Middle frontal gyrus (tissue), 1 donor: ENCODE data around the gene RAB29.
A peak's percentile ranks its signal among the peaks of the same experiment; 100 is the strongest.

Experiments used
- DNase-seq: peaks from one replicate; pipeline ENCODE4 v3.0.0-alpha.2; 2015; ENCODE audit warnings: low spot score; ENCODE audit errors: extremely low spot score

RAB29 gene

GRCh38 chr1:205766038-205766437 lies 9.2 kb downstream of the RAB29 start:
- no peak for DNase-seq

- no peak for DNase-seq
Observed at GRCh38 chr1:205764578-205764977, 10.7 kb downstream of the RAB29 start.

- DNase-seq = no peak
Observed at GRCh38 chr1:205763980-205764379, 11.3 kb downstream of the RAB29 start.

- no peak for DNase-seq
Observed at GRCh38 chr1:205760606-205761005, 14.7 kb downstream of the RAB29 start.

- no peak for DNase-seq
Observed at GRCh38 chr1:205756552-205756951, 18.7 kb downstream of the RAB29 start.

- no peak for DNase-seq
Observed at GRCh38 chr1:205754857-205755256, 20.4 kb downstream of the RAB29 start.

GRCh38 chr1:205751036-205751651 lies 24.1 kb downstream of the RAB29 start:
- DNase-seq = no peak

- peak; percentile 97 for DNase-seq
Observed at GRCh38 chr1:205750138-205751035, 24.9 kb downstream of the RAB29 start, which contains the start of gene NUCKS1. NUCKS1 (minus strand) TSS chr1:205750182; CDS start chr1:205749973, 209 bp downstream.

- DNase-seq = peak; percentile 70
Observed at GRCh38 chr1:205749234-205750137, 25.8 kb downstream of the RAB29 start.

- peak; percentile 55 for DNase-seq
Observed at GRCh38 chr1:205748403-205749233, 26.7 kb downstream of the RAB29 start.

- no peak for DNase-seq
Observed at GRCh38 chr1:205746757-205747412, 28.4 kb downstream of the RAB29 start.

- no peak for DNase-seq
Observed at GRCh38 chr1:205744403-205744802, 30.9 kb downstream of the RAB29 start.

- no peak for DNase-seq
Observed at GRCh38 chr1:205743977-205744376, 31.3 kb downstream of the RAB29 start.

GRCh38 chr1:205741681-205742080 lies 33.6 kb downstream of the RAB29 start:
- DNase-seq = no peak

GRCh38 chr1:205739348-205740160 lies 35.7 kb downstream of the RAB29 start:
- no peak for DNase-seq

GRCh38 chr1:205735218-205735617 lies 40.1 kb downstream of the RAB29 start:
- no peak for DNase-seq

GRCh38 chr1:205733438-205734175 lies 41.7 kb downstream of the RAB29 start:
- DNase-seq = no peak

GRCh38 chr1:205729945-205730610 lies 45.2 kb downstream of the RAB29 start:
- DNase-seq = no peak
